Body of pancreas (tissue), 4 donors: ENCODE measurements around the gene ZNF789.

Experiments used
- CTCF ChIP-seq, 7 experiments: fragments of 450-650 bp in 4 of 7; fragments of 200-600 bp in 3 of 7; sonication (generic) in 3 of 7; IDR thresholded peaks; one replicate each; pipeline ENCODE4 v1.5.1; 2016 to 2019; ENCODE audit warnings: antibody characterized with exemption in 7 of 7
- POLR2A ChIP-seq, 3 donors: fragments of 450-650 bp; IDR thresholded peaks; one replicate each; pipeline ENCODE4 v1.6.1; 2016; ENCODE audit warnings: antibody characterized with exemption in 3 of 3, mild to moderate bottlenecking in 2 of 3

DNA sequence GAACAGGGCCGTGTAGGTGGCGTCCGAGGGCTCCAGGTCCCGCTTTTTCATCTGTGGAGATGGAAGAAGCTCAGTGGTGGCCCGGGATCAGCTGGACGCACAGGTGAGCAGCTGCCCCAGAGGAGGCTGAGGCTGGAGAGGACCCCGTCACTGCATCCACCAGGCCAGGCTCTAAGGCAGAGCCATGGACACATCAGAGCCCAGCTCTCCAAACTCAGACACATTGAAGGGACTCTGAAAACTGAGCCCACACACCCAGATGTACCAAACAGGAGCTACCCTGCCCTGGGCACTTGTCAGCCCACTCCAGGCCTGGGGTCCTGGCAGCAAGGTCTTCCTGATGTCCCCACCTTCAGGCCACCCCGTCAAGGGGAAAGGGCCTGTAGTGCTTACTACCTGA lies 42.9 kb upstream of the ZNF789 start:
- TF ChIP-seq POLR2A (IDR thresholded peaks at IDR 0.05) (no peak), CTCF (IDR thresholded peaks at IDR 0.05) (no peak)
